ACC112 (cell line): ENCODE data around the gene NAV2.
"Not testable (repeated sequence)": the region's sequence is repeated elsewhere in the genome, so short reads cannot be mapped to it uniquely, and the experiment has no call there.

Experiments
- H2AFZ ChIP-seq: fragments of 200-600 bp; sonication (generic); one replicate; pipeline ENCODE4 v1.6.0; 2017; ENCODE audit warnings: antibody characterized with exemption, low read length; ENCODE audit not compliant: unreplicated experiment
- H3K27ac ChIP-seq: fragments of 200-600 bp; sonication (generic); 2 replicates; pipeline ENCODE4 v1.5.1; 2014; ENCODE audit warnings: low read depth, mild to moderate bottlenecking, antibody characterized with exemption, low read length, moderate library complexity
- H3K27me3 ChIP-seq: fragments of 200-600 bp; sonication (generic); 2 replicates; pipeline ENCODE4 v1.6.1; 2014; ENCODE audit warnings: mild to moderate bottlenecking, antibody characterized with exemption, low read length, moderate library complexity, mixed read lengths; ENCODE audit not compliant: insufficient read depth
- H3K36me3 ChIP-seq: fragments of 200-600 bp; sonication (generic); 2 replicates; pipeline ENCODE4 v1.6.1; 2016; ENCODE audit warnings: mild to moderate bottlenecking, antibody characterized with exemption, low read length, moderate library complexity, mixed read lengths; ENCODE audit not compliant: insufficient read depth
- H3K4me1 ChIP-seq: fragments of 200-600 bp; sonication (generic); one replicate; pipeline ENCODE4 v1.6.1; 2016; ENCODE audit warnings: low read length, mixed read lengths; ENCODE audit not compliant: insufficient read depth, unreplicated experiment, control insufficient read depth
- H3K4me3 ChIP-seq: fragments of 200-600 bp; sonication (generic); 2 replicates; pipeline ENCODE4 v1.5.1; 2014; ENCODE audit warnings: mild to moderate bottlenecking, low read depth, low read length
- H3K79me2 ChIP-seq: fragments of 200-600 bp; sonication (generic); one replicate; pipeline ENCODE4 v1.6.0; 2016; ENCODE audit warnings: low read length; ENCODE audit not compliant: control insufficient read depth, unreplicated experiment, insufficient read depth

NAV2 gene

GRCh38 chr11:20067665-20068064, 355.0 kb downstream of the NAV2 start:
- Histone ChIP-seq H3K4me1 (no peaks in the 10 kb centered on the region), H3K27me3 (no peaks in the 10 kb centered on the region), H3K79me2 (no peaks in the 10 kb centered on the region), H3K36me3 (peaks cover 47% of the 10 kb centered on the region), H2AFZ (no peak overlapping the region), H3K27ac (no peak overlapping the region), H3K4me3 (no peak overlapping the region)

- no peaks in the 10 kb centered on the region for H3K79me2 ChIP-seq
- no peaks in the 10 kb centered on the region for H3K4me1 ChIP-seq
- H3K4me3 ChIP-seq, result no peak overlapping the region
- H2AFZ ChIP-seq, result no peak overlapping the region
- no peaks in the 10 kb centered on the region for H3K27me3 ChIP-seq
- peaks cover 41% of the 10 kb centered on the region; the same call in 1 of the 2 replicates for H3K36me3 ChIP-seq
- no peak overlapping the region for H3K27ac ChIP-seq
Measured at GRCh38 chr11:20068691-20069090, 356.1 kb downstream of the NAV2 start.

DNA sequence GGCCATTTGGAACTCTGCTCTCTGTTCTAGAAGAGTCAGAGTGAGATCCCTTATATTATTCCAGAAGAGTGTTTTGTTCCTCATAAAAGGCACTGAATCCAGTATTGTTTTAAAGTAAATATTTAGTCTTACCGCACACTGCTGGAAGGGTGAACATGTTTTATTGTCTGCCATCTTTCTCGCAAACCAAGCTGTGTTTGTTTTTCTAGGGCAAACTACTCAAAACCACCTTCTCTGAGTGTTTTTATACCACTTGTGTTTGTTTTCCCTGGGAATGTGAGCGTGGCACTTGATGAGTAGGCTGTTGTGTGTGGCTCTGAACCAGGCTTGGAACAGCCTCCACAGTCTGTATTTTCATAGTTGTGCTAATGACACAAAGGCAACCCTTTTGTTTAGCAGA, 357.8 kb downstream of the NAV2 start:
- Histone ChIP-seq H3K4me3 (no peak overlapping the region), H3K4me1 (no peaks in the 10 kb centered on the region), H3K27ac (no peak overlapping the region), H3K36me3 (peaks cover 32% of the 10 kb centered on the region; the same call in 1 of the 2 replicates), H3K79me2 (peaks cover 3% of the 10 kb centered on the region), H3K27me3 (no peaks in the 10 kb centered on the region), H2AFZ (no peak overlapping the region)

- Histone ChIP-seq H2AFZ (no peak overlapping the region), H3K27ac (no peak overlapping the region), H3K27me3 (no peaks in the 10 kb centered on the region), H3K36me3 (peaks cover 35% of the 10 kb centered on the region), H3K4me3 (no peak overlapping the region), H3K79me2 (peaks cover 4% of the 10 kb centered on the region), H3K4me1 (no peaks in the 10 kb centered on the region)
Measured at GRCh38 chr11:20075627-20076026, 363.0 kb downstream of the NAV2 start.

GRCh38 chr11:20078846-20079245, 366.2 kb downstream of the NAV2 start:
- peaks cover 64% of the 10 kb centered on the region for H3K36me3 ChIP-seq
- H3K27ac ChIP-seq, result no peak overlapping the region
- H2AFZ ChIP-seq, result no peak overlapping the region
- H3K4me3 ChIP-seq, result no peak overlapping the region
- H3K79me2 ChIP-seq, result peaks cover 4% of the 10 kb centered on the region
- no peaks in the 10 kb centered on the region for H3K4me1 ChIP-seq
- no peaks in the 10 kb centered on the region for H3K27me3 ChIP-seq

DNA sequence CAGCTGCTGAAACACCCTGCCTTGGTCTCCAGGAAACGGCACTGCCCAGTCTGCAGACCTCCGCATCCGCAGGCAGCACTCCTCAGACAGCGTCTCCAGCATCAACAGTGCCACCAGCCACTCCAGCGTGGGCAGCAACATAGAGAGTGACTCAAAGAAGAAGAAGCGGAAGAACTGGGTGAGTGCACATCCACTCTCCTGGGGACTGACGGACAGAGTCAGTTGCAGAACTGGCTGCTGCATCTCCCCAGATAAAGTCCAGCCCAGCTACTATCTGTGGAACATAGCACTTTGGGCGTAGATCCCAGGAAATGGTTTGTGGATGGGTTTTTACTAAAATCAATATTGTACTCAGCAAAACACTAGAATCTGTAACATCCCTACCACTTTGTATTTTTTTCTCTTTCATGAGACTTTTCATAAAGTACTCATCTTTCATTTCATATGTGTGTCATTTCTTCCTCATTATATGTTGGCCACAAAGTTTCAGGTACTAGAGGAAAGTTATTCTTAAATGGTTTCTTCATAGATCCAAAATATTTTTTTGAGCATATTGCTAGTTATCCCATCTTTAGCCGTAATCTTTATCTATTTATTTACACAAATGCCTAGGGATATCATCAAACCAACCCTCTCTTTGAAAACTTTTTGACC, 367.5 kb downstream of the NAV2 start:
- no peaks in the 10 kb centered on the region for H3K4me1 ChIP-seq
- H2AFZ ChIP-seq, result no peak overlapping the region
- H3K79me2 ChIP-seq, result peaks cover 2% of the 10 kb centered on the region
- no peak overlapping the region for H3K4me3 ChIP-seq
- H3K27ac ChIP-seq, result no peak overlapping the region
- no peaks in the 10 kb centered on the region for H3K27me3 ChIP-seq
- H3K36me3 ChIP-seq, result peaks cover 65% of the 10 kb centered on the region

- no peaks in the 10 kb centered on the region for H3K79me2 ChIP-seq
- H3K27ac ChIP-seq, result no peak overlapping the region
- no peak overlapping the region for H3K4me3 ChIP-seq
- peaks cover 61% of the 10 kb centered on the region for H3K36me3 ChIP-seq
- no peaks in the 10 kb centered on the region for H3K4me1 ChIP-seq
- H3K27me3 ChIP-seq, result no peaks in the 10 kb centered on the region
- H2AFZ ChIP-seq, result no peak overlapping the region
Measured at GRCh38 chr11:20081336-20081735, 368.7 kb downstream of the NAV2 start.

GRCh38 chr11:20083877-20084276, 371.2 kb downstream of the NAV2 start:
- H3K27ac ChIP-seq, H3K27me3 ChIP-seq, H2AFZ ChIP-seq, H3K79me2 ChIP-seq, H3K4me3 ChIP-seq: not testable (repeated sequence)
- peaks cover 16% of the 10 kb centered on the region for H3K4me1 ChIP-seq
- peaks cover 67% of the 10 kb centered on the region for H3K36me3 ChIP-seq

- H3K36me3 ChIP-seq, result peaks cover 62% of the 10 kb centered on the region
- no peak overlapping the region for H3K4me3 ChIP-seq
- no peaks in the 10 kb centered on the region for H3K27me3 ChIP-seq
- peaks cover 23% of the 10 kb centered on the region for H3K4me1 ChIP-seq
- H3K79me2 ChIP-seq, result no peaks in the 10 kb centered on the region
- no peak overlapping the region for H3K27ac ChIP-seq
- no peak overlapping the region for H2AFZ ChIP-seq
Measured at GRCh38 chr11:20084921-20085814, 372.5 kb downstream of the NAV2 start.

- H3K4me1 ChIP-seq, result peaks cover 23% of the 10 kb centered on the region
- H3K4me3 ChIP-seq, result no peak overlapping the region
- H3K27ac ChIP-seq, result no peak overlapping the region
- H3K27me3 ChIP-seq, result no peaks in the 10 kb centered on the region
- no peaks in the 10 kb centered on the region for H3K79me2 ChIP-seq
- H3K36me3 ChIP-seq, result peaks cover 59% of the 10 kb centered on the region
- H2AFZ ChIP-seq, result no peak overlapping the region
Measured at GRCh38 chr11:20085918-20086317, 373.3 kb downstream of the NAV2 start.

DNA sequence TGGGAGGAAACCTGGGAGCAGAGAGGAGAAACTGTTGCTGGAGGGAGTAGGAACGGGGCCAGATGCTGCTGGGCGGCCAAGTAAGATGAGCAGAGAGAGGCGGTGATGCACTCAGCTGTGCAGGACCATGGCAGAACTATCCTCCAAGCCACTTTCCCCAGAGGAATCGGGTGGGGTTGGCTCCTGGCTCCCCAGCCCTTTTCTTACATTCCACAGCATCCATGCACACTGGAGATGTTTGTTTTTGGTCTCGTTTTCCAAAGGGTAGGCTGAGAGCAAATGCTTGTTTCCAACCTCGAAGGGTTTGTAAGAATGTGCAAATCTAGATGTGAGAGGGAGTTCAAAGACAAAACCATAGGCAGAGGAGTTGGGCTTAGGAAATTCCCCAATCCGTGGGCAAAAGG, 374.5 kb downstream of the NAV2 start:
- Histone ChIP-seq H3K79me2 (no peaks in the 10 kb centered on the region), H3K4me3 (no peak overlapping the region), H3K27ac (peak overlapping the region; percentile 36; the same call in 1 of the 2 replicates), H2AFZ (no peak overlapping the region), H3K27me3 (no peaks in the 10 kb centered on the region), H3K36me3 (peaks cover 60% of the 10 kb centered on the region), H3K4me1 (peaks cover 23% of the 10 kb centered on the region)
